HCT116 (cell line): Measurements from ENCODE around the gene ITSN1. TPM values are rescaled to one million over a fixed set of nuclear protein-coding genes. Genes with fewer than 3 reads are reported as not detected.
A peak's percentile ranks its signal among the peaks of the same experiment; 100 is the strongest.

Source experiments
- ATAC-seq: fragments of 200-7000 bp; cut with Tn5 transposase; 2 replicates; pipeline ENCODE4 v1.9.1; 2020; ENCODE audit warnings: mild to moderate bottlenecking, moderate library complexity
- BruUV-seq: library from RNA; stranded (reverse); fragments of 400-500 nt; replicated peaks from 2 replicates; lab custom pipeline; 2021; lab: Mats Ljungman, UMichigan
- CTCF ChIA-PET: fragments of 300-600 bp; sonication (Branson Sonifier 250); formaldehyde crosslinking; loops from one replicate; lab custom pipeline; 2021; ENCODE audit warnings: antibody characterized with exemption; lab: Charles Lee
- POLR2A ChIA-PET: fragments of 300-600, 350-600 bp; sonication (Branson Sonifier 250); formaldehyde crosslinking; loops from one replicate; lab custom pipeline; 2021; ENCODE audit warnings: antibody characterized with exemption; lab: Charles Lee
- RAD21 ChIA-PET, 2 experiments: fragments of 300-600 bp; sonication (Branson Sonifier 250); formaldehyde crosslinking; loops; one replicate each; lab custom pipeline; 2023; ENCODE audit warnings: low total read pairs in 2 of 2; ENCODE audit not compliant: uncharacterized antibody in 2 of 2, unreplicated experiment in 2 of 2, low non-redundant PET in 1 of 2; lab: Charles Lee
- DNase-seq: peaks from one replicate; pipeline ENCODE4 v3.0.0-alpha.2; 2010; ENCODE audit warnings: low read depth, low spot score
- H2AFZ ChIP-seq: fragments of 200-600 bp; shearing (Covaris generic), sonication (generic); 2 replicates; pipeline ENCODE4 v1.6.1; 2017; ENCODE audit warnings: low read depth, mixed run types, mixed read lengths, antibody characterized with exemption, low read length; ENCODE audit not compliant: poor library complexity, severe bottlenecking
- H3K27ac ChIP-seq: 2 replicates; pipeline ENCODE4 v1.5.1; 2012; ENCODE audit warnings: low read depth, low read length
- H3K27me3 ChIP-seq: fragments of 200-600 bp; sonication (generic); 2 replicates; pipeline ENCODE4 v1.6.1; 2016; ENCODE audit warnings: mixed run types, low read length, mixed read lengths; ENCODE audit not compliant: insufficient read depth
- H3K36me3 ChIP-seq, 2 experiments: fragments of 200-500 bp in 1 of 2; fragments of 200-600 bp in 1 of 2; sonication (Bioruptor generic) in 1 of 2; sonication (generic) in 1 of 2; 2 replicates each; pipeline versions ENCODE4 v1.5.1 to v1.6.1; 2014 to 2016; ENCODE audit warnings: low read length in 2 of 2, inconsistent platforms in 1 of 2, mixed read lengths in 1 of 2, mixed run types in 1 of 2; ENCODE audit not compliant: insufficient read depth in 2 of 2, control insufficient read depth in 1 of 2
- H3K4me1 ChIP-seq, 2 experiments: fragments of 200-600 bp in 1 of 2; sonication (generic) in 1 of 2; 2 replicates each; pipeline versions ENCODE4 v1.5.1 to v1.6.1; 2012 to 2017; ENCODE audit warnings: low read length in 2 of 2, inconsistent platforms in 1 of 2, mild to moderate bottlenecking in 1 of 2, mixed read lengths in 1 of 2, mixed run types in 1 of 2, moderate library complexity in 1 of 2; ENCODE audit not compliant: insufficient read depth in 2 of 2, control insufficient read depth in 1 of 2
- H3K4me2 ChIP-seq: fragments of 200-600 bp; sonication (generic); 2 replicates; pipeline ENCODE4 v1.6.1; 2017; ENCODE audit warnings: mixed run types, low read length, mixed read lengths
- H3K4me3 ChIP-seq, 2 experiments: fragments of 200-600 bp in 1 of 2; sonication (generic) in 1 of 2; replicated peaks in 1 of 2; 2 replicates each; pipeline ENCODE4 v1.5.1; 2011 to 2016; ENCODE audit warnings: low read length in 2 of 2, control low read depth in 1 of 2, low read depth in 1 of 2, mild to moderate bottlenecking in 1 of 2, mixed read lengths in 1 of 2, mixed run types in 1 of 2
- H3K79me2 ChIP-seq: fragments of 200-600 bp; sonication (generic); 2 replicates; pipeline ENCODE4 v1.6.1; 2017; ENCODE audit warnings: mild to moderate bottlenecking, mixed run types, low read length, moderate library complexity, mixed read lengths; ENCODE audit not compliant: insufficient read depth
- H3K9ac ChIP-seq: fragments of 200-600 bp; sonication (generic); 2 replicates; pipeline ENCODE4 v1.6.1; 2016; ENCODE audit warnings: low read length, mixed read lengths
- H3K9me2 ChIP-seq: fragments of 200-600 bp; sonication (generic), shearing (Covaris generic); 2 replicates; pipeline ENCODE4 v1.6.1; 2017; ENCODE audit warnings: mixed run types, mild to moderate bottlenecking, moderate library complexity; ENCODE audit not compliant: insufficient read depth
- H3K9me3 ChIP-seq, 2 experiments: fragments of 200-500 bp in 1 of 2; fragments of 200-600 bp in 1 of 2; sonication (Bioruptor generic) in 1 of 2; sonication (generic) in 1 of 2; 2 replicates each; pipeline ENCODE4 v1.6.1; 2014 to 2017; ENCODE audit warnings: low read length in 2 of 2, mixed read lengths in 2 of 2, inconsistent platforms in 1 of 2, low read depth in 1 of 2, mild to moderate bottlenecking in 1 of 2, mixed run types in 1 of 2, moderate library complexity in 1 of 2; ENCODE audit not compliant: control insufficient read depth in 1 of 2, insufficient read depth in 1 of 2
- H4K20me1 ChIP-seq: fragments of 200-600 bp; sonication (generic), shearing (Covaris generic); 2 replicates; pipeline ENCODE4 v1.6.1; 2017; ENCODE audit warnings: mixed run types, mild to moderate bottlenecking, moderate library complexity; ENCODE audit not compliant: insufficient read depth
- EGR1 ChIP-seq: IDR thresholded peaks from 2 replicates; pipeline ENCODE4 v1.6.1; 2012; ENCODE audit warnings: low read depth
- ELF1 ChIP-seq: IDR thresholded peaks from 2 replicates; pipeline ENCODE4 v1.6.1; 2012; ENCODE audit warnings: low read depth, borderline replicate concordance
- EZH2 ChIP-seq: fragments of 200-600 bp; sonication (generic); IDR thresholded peaks from 2 replicates; pipeline ENCODE4 v1.6.1; 2017; ENCODE audit warnings: antibody characterized with exemption, mixed run types
- FOSL1 ChIP-seq: IDR thresholded peaks from 2 replicates; pipeline ENCODE4 v1.6.1; 2012; ENCODE audit warnings: low read depth
- POLR2AphosphoS5 ChIP-seq: IDR thresholded peaks from 2 replicates; pipeline ENCODE4 v1.6.1; 2011; ENCODE audit warnings: mild to moderate bottlenecking, low read depth, low read length, moderate library complexity
- SIN3A ChIP-seq: IDR thresholded peaks from 2 replicates; pipeline ENCODE4 v1.6.1; 2012; ENCODE audit warnings: low read depth
- YY1 ChIP-seq: IDR thresholded peaks from 2 replicates; pipeline ENCODE4 v1.6.1; 2011; ENCODE audit warnings: low read length, low read depth, moderate library complexity, mild to moderate bottlenecking; ENCODE audit not compliant: insufficient replicate concordance; ENCODE audit errors: extremely low read depth
- ZBTB33 ChIP-seq: IDR thresholded peaks from 2 replicates; pipeline ENCODE4 v1.6.1; 2011; ENCODE audit warnings: mild to moderate bottlenecking, low read length, moderate library complexity; ENCODE audit not compliant: insufficient replicate concordance; ENCODE audit errors: extremely low read depth
- ZNF274 ChIP-seq: fragments of 200-500 bp; sonication (Bioruptor generic); IDR thresholded peaks from 2 replicates; pipeline ENCODE4 v1.6.1; 2014; ENCODE audit warnings: mild to moderate bottlenecking, low read depth, low read length, inconsistent platforms
- intact Hi-C: fragments of 100-400 bp; cut with micrococcal nuclease; formaldehyde crosslinking; loops from 2 replicates; pipeline ENCODE4 v1.10.0; 2022
- total RNA-seq: library from RNA; stranded (reverse); gene quantifications from one replicate; pipeline ENCODE4 v1.2.1, GENCODE V29; 2021; ENCODE audit not compliant: unreplicated experiment
- TF ChIP-seq, protein P1 (sequence below), 3 experiments: fragments of 200-600 bp in 1 of 3; sonication (generic) in 1 of 3; IDR thresholded peaks in 2 of 3; conservative IDR thresholded peaks in 1 of 3; 2 replicates each; pipeline ENCODE4 v1.5.1; 2012 to 2017; ENCODE audit warnings: low read depth in 2 of 3, low read length in 2 of 3, antibody characterized with exemption in 1 of 3, borderline replicate concordance in 1 of 3, control low read depth in 1 of 3, mild to moderate bottlenecking in 1 of 3, mixed read lengths in 1 of 3, mixed run types in 1 of 3, moderate library complexity in 1 of 3; ENCODE audit not compliant: insufficient read depth in 1 of 3

Gene ITSN1
- total RNA-seq, 1 experiment from 2014 or later, result 25.8 TPM

- RAD21 ChIA-PET, result no interaction called here
- no peaks in the 10 kb centered on the region for H4K20me1 ChIP-seq
- DNase-seq (no peak), ATAC-seq (no peak)
- H3K79me2 ChIP-seq, result peaks cover 75% of the 10 kb centered on the region
- peak overlapping the region; percentile 41; the same call in 1 of the 2 replicates for H3K9ac ChIP-seq
- no peaks in the 10 kb centered on the region for H3K36me3 ChIP-seq
- H2AFZ ChIP-seq, result no peak overlapping the region
- H3K4me3 ChIP-seq, result no peak overlapping the region
- BruUV-seq, result no TSS peak
- intact Hi-C loops, result no loop called here
- peak overlapping the region; percentile 89; the same call in 1 of the 2 replicates for H3K27ac ChIP-seq
- no peaks in the 10 kb centered on the region for H3K9me3 ChIP-seq
- no peaks in the 10 kb centered on the region for H3K9me2 ChIP-seq
- CTCF ChIA-PET, result no interaction called here
- H3K4me1 ChIP-seq, result peaks cover 35 to 45% of the 10 kb centered on the region in 2 experiments
- peak overlapping the region; percentile 71 for H3K4me2 ChIP-seq
- no peaks in the 10 kb centered on the region for H3K27me3 ChIP-seq
- no peak for TF ChIP-seq SIN3A
- TF ChIP-seq, protein P1, sequence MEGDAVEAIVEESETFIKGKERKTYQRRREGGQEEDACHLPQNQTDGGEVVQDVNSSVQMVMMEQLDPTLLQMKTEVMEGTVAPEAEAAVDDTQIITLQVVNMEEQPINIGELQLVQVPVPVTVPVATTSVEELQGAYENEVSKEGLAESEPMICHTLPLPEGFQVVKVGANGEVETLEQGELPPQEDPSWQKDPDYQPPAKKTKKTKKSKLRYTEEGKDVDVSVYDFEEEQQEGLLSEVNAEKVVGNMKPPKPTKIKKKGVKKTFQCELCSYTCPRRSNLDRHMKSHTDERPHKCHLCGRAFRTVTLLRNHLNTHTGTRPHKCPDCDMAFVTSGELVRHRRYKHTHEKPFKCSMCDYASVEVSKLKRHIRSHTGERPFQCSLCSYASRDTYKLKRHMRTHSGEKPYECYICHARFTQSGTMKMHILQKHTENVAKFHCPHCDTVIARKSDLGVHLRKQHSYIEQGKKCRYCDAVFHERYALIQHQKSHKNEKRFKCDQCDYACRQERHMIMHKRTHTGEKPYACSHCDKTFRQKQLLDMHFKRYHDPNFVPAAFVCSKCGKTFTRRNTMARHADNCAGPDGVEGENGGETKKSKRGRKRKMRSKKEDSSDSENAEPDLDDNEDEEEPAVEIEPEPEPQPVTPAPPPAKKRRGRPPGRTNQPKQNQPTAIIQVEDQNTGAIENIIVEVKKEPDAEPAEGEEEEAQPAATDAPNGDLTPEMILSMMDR (IDR thresholded peaks at IDR 0.05 in 2 of 3, conservative IDR thresholded peaks at IDR 0.05 in 1 of 3; ENCODE audit: borderline replicate concordance in 1 of 3, insufficient read depth in 1 of 3, low read depth in 2 of 3, low read length in 2 of 3), result no peak
- no peak for TF ChIP-seq ZBTB33
- TF ChIP-seq ELF1, result no peak
- no peak for TF ChIP-seq POLR2AphosphoS5
- no peak for TF ChIP-seq FOSL1
- no peak for TF ChIP-seq EGR1
- TF ChIP-seq YY1, result no peak
- TF ChIP-seq EZH2, result no peak
- TF ChIP-seq ZNF274, result no peak
- POLR2A ChIA-PET, result interaction anchor here (1.5 kb wide), 1 partner anchor 10 kb away, joined by 4 read pairs; no protein-coding TSS in a partner anchor
Observed at GRCh38 chr21:33654412-33654811, 12.1 kb downstream of the ITSN1 start.
